Gastroesophageal sphincter (tissue), 3 donors: Measurements from ENCODE around the gene SWAP70.

Experiments
- POLR2A ChIP-seq, 2 donors: fragments of 450-650 bp; IDR thresholded peaks; one replicate each; pipeline ENCODE4 v1.6.1; 2017; ENCODE audit warnings: antibody characterized with exemption in 2 of 2, mild to moderate bottlenecking in 2 of 2, moderate library complexity in 1 of 2
- POLR2AphosphoS5 ChIP-seq: sonication (generic); formaldehyde crosslinking; IDR thresholded peaks from one replicate; pipeline ENCODE4 v1.6.1; 2017; ENCODE audit warnings: antibody characterized with exemption
- TF ChIP-seq, protein P1 (sequence below), 4 experiments: fragments of 200-600 bp in 2 of 4; fragments of 450-650 bp in 2 of 4; sonication (generic) in 1 of 4; IDR thresholded peaks; one replicate each; pipeline ENCODE4 v1.5.1; 2017 to 2019; ENCODE audit warnings: antibody characterized with exemption in 4 of 4, mild to moderate bottlenecking in 2 of 4, moderate library complexity in 2 of 4

DNA sequence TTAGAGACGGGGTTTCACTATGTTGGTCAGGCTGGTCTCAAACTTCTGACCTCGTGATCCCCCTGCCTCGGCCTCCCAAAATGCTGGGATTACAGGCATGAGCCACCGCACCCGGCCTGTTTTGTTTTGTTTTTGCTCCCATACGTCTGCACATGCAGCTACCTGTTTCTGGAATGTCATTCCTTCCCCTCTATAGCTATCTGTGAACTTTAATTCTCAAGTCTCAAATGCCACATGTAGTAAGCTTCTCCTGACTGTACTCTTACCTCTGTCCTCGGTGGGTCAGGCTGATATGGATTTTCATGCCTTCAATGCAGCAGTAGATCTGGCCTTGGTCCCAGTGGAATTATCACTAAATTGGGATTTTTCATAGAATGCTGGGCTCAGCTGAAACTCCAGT lies 12.4 kb upstream of the SWAP70 start:
- TF ChIP-seq, protein P1, sequence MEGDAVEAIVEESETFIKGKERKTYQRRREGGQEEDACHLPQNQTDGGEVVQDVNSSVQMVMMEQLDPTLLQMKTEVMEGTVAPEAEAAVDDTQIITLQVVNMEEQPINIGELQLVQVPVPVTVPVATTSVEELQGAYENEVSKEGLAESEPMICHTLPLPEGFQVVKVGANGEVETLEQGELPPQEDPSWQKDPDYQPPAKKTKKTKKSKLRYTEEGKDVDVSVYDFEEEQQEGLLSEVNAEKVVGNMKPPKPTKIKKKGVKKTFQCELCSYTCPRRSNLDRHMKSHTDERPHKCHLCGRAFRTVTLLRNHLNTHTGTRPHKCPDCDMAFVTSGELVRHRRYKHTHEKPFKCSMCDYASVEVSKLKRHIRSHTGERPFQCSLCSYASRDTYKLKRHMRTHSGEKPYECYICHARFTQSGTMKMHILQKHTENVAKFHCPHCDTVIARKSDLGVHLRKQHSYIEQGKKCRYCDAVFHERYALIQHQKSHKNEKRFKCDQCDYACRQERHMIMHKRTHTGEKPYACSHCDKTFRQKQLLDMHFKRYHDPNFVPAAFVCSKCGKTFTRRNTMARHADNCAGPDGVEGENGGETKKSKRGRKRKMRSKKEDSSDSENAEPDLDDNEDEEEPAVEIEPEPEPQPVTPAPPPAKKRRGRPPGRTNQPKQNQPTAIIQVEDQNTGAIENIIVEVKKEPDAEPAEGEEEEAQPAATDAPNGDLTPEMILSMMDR (IDR thresholded peaks at IDR 0.05), result no peak
- TF ChIP-seq POLR2AphosphoS5 (no peak), POLR2A (IDR thresholded peaks at IDR 0.05) (no peak)
